Hepatic stellate cell (primary cell): ENCODE measurements around the gene KLC1.

Source experiments
- DNase-seq: peaks from one replicate; pipeline ENCODE4 v3.0.0; 2011; ENCODE audit warnings: low spot score

The KLC1 gene

DNA sequence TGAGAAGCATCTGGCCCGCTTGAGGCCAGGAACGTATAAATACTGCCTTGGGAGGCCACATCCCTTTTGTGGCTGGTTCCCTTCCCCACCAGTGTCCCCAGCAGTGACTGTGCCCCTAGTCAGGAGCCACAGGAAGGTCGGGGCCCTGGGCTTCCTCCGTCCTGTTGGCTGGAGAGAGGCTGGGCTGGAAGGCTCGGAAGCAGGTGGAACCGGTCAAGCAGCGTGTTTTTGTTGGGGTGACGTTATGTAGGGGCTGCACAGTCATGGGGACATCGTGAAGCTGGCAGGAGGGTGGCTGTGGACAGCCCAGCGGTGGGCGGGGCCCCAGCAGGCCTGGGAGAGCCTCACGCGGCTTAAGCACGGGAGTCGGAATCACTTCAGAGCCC, 76.1 kb downstream of the KLC1 start:
- no peak for DNase-seq

- DNase-seq, result no peak
Observed at GRCh38 chr14:103705504-103706284, 76.7 kb downstream of the KLC1 start.

- no peak for DNase-seq
Observed at GRCh38 chr14:103706551-103707328, 77.7 kb downstream of the KLC1 start.

GRCh38 chr14:103707329-103708263, 78.6 kb downstream of the KLC1 start:
- DNase-seq, result no peak

GRCh38 chr14:103708750-103709187, 79.8 kb downstream of the KLC1 start:
- no peak for DNase-seq

- no peak for DNase-seq
Observed at GRCh38 chr14:103709814-103710213, 80.8 kb downstream of the KLC1 start.

GRCh38 chr14:103710771-103711377, 81.9 kb downstream of the KLC1 start:
- DNase-seq, result no peak

DNA sequence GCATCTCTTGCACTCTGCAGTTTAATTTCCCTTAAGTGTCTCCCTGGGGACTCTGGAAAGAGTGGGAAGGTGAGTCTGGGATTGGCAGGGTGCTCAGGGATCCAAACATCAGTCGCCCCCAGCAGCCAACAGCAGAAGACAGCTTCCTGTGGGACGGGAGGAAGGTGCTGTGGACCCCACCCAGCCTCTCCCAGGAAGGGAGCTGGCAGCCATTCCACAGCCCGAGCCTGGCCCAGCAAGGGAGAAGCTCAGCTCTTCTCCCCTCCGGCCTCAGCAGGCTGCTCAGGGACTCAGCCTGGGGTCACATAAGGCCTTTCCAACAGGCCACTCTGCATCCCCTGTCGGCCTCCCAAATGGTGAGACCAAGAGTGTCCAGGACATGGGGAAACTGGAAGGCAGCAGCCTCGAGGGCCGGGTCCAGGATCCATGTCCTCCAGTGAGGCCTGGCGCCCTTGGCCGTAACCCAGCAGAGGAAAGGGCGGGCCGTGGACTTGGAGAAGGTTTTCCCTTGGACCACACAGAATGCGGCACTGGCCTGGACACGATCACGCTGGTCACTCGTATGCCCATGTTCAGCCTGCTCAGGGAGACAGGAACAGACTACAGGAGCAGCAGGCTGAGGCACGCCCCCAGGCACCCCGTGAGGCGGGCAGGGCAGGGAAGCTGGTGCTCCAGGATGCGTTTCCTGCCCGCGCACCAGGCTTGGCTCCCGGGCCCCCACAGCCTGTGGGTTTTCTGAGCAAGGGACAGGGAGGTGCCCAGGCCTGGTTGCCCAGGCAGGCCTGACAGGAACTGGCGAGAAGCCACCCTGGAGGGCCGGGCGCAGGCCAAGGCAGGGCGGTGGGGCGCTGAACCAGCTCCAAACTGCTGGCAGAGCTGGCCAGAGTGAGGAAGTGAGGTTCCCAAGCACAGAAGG, 82.8 kb downstream of the KLC1 start:
- no peak for DNase-seq

- no peak for DNase-seq
Observed at GRCh38 chr14:103712633-103713247, 83.7 kb downstream of the KLC1 start.

DNA sequence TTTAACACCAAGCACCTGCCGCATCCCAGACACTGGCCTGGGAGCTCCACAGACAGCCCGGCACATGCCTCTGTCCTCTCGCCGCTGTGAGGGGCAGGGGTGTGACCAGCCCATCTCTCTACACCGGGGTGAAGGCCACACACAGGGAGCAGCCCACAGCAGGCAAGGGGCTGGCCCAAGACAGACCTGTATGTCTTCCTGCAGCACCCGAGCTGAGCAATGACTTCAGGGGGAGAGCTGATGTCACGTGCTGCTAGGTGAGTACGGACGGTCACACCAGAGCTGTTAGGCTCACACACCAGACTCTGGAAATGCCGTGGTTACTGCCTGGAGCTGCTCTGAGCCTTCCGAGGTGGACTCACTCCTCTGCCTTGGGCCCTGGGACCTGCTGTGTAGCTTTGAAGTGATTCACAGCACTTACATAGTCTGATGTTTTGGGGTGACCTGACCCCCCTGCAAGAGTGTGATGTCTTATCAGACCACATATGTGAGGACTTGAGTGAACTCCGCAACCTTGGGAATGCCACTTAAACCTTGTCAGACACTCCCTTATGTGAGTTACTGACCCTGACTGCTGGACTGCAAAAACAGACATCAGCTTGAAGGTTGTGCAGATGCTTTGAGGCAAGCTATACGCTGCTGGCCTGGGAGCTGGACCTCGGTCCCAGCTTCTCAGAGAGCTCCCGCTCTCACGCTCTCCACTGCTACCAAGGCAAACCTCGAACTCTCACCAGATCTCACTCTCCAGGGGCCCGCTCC, 84.5 kb downstream of the KLC1 start:
- DNase-seq, result no peak

- DNase-seq, result no peak
Observed at GRCh38 chr14:103714063-103714724, 85.2 kb downstream of the KLC1 start.

- peak; percentile 100 for DNase-seq
Observed at GRCh38 chr14:103715052-103716000, 86.3 kb downstream of the KLC1 start, which contains the start of the genes XRCC3 and ZFYVE21. XRCC3 (minus strand) TSS chr14:103715451; CDS start chr14:103711087, 4,364 bp downstream. ZFYVE21 (plus strand) TSS chr14:103715810; CDS start chr14:103715842, 32 bp downstream.

DNA sequence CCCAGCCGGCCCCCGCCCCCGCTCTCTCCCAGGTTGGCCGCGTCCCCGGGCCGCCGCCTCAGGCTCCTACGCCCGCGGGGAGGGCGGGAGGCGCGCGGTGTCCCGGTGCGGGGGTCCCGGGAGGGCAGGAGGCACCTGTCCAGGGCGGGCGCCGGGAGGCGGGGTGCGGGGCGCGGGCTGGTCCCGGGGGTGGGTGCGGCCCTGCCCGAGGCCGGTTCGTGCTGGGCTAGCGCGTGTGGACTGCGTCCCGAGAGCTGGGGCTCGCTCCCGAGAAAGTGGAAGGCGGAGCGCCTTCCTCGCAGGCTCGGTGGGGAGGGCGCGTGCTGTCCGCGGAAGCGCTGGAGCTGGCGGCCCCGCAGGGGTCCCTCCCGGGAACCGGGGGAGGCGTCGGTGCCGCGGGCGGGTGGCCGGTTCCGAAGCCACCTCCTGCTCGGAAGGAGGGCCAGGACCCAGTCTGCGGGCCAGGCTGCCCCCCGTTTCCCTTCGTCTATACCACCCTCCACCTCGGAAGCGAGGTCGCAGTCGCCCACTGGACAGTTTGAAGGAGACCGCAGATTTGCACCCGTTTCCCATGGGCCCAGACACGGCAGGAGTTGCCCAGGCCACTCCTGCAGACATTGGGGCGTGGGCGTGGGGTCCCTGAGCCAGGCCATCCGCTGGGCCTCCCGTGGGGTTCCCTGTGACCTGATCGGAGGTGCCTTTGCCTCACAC, 87.2 kb downstream of the KLC1 start:
- DNase-seq, result peak; percentile 73

DNA sequence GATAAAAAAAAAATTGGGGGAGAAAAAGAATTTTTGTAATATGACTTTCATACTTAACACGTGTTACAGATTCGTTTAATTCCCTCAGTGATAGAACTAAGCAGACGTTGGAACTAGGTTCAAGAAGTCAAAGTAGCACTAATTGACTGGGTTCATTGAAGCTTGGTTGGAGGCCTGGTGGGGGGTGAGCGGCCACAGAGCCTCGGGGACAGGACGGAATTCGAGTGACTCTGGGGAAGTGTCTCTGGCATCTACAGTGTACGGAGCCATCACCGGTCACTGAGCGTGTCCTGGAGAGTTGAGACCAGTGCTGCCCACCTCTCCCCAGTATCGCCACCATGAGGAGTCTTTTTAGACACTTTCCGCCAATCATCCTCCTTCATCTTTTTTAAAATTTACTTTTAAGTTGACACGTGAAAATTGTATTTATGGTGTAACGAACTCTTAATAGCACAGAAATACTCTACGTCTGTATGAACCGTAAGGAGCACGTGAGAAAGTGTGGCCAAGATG, 87.9 kb downstream of the KLC1 start:
- no peak for DNase-seq

DNA sequence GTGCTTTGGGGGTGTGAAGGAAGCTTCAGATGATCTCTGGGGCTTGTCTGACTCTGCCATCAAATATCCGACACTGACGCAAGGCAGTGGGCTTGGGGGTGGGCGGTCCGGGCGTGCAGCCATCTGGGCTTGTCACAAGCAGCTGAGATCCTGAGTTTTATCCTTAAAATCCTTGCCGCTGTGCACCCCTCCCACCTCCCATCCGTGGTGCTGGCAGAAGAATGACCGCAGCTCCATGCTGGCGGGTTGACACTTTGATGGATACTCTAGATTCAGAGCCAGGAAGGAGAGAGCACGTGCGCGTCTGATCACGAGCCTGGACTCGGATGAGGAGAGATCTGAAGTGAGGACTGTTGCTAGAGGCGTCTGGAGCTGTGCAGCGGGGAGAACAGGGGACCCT, 89.6 kb downstream of the KLC1 start:
- DNase-seq, result no peak

DNA sequence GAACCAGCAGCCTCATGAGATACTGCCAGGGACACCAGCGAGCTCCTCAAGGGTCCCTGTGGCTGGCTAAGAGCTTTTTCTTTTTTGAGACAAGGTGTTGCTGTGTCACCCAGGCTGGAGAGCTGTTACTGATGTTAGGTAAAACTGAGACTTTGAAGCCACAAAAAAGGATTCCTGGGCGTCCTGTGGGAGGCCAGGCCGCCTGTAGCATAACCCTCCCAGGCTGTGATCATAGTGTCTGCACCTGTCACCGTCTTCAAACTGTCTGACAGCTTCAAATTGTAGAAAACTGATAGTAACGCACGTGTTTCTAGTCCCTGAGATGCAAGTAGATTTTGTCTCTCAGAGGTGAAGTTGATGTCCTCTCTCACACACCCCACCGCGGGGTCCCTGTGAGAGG, 90.7 kb downstream of the KLC1 start:
- DNase-seq, result no peak
